HepG2 (cell line): Measurements from ENCODE around the gene MEGF11. TPM values are rescaled to one million over a fixed set of nuclear protein-coding genes. Genes with fewer than 3 reads are reported as not detected.
A peak's percentile ranks its signal among the peaks of the same experiment; 100 is the strongest.

ENCODE experiments used
- CHD2 ChIP-seq: IDR thresholded peaks from 2 replicates; pipeline ENCODE4 v1.6.1; 2011; ENCODE audit warnings: low read depth, low read length, improper control_type of control experiment
- CSRNP2 ChIP-seq: sonication (generic); formaldehyde crosslinking; conservative IDR thresholded peaks from 2 replicates; pipeline ENCODE4 v1.8.0; 2022; ENCODE audit warnings: low read depth, missing genetic modification reagents
- EP300 ChIP-seq, 3 experiments: sonication (generic) in 1 of 3; formaldehyde crosslinking in 1 of 3; IDR thresholded peaks; 2 replicates each; pipeline versions ENCODE4 v1.5.1 to v1.6.1; 2011 to 2020; ENCODE audit warnings: low read depth in 2 of 3, low read length in 2 of 3, borderline replicate concordance in 1 of 3, improper control_type of control experiment in 1 of 3, mild to moderate bottlenecking in 1 of 3, missing genetic modification reagents in 1 of 3, moderate library complexity in 1 of 3
- ERF ChIP-seq: IDR thresholded peaks from 2 replicates; pipeline ENCODE4 v1.6.1; 2018; ENCODE audit warnings: missing biosample characterization, missing genetic modification reagents
- GTF3A ChIP-seq: sonication (generic); formaldehyde crosslinking; conservative IDR thresholded peaks from 2 replicates; pipeline ENCODE4 v1.4.0; 2020; ENCODE audit warnings: mild to moderate bottlenecking, missing genetic modification reagents
- HOMEZ ChIP-seq: IDR thresholded peaks from 2 replicates; pipeline ENCODE4 v1.6.1; 2016; ENCODE audit warnings: low read depth
- IRF1 ChIP-seq: sonication (generic); formaldehyde crosslinking; IDR thresholded peaks from 2 replicates; pipeline ENCODE4 v1.4.0; 2020; ENCODE audit warnings: low read depth, mild to moderate bottlenecking, missing genetic modification reagents
- MIER2 ChIP-seq: IDR thresholded peaks from 2 replicates; pipeline ENCODE4 v1.6.1; 2016; ENCODE audit warnings: missing biosample characterization, missing genetic modification reagents
- RAD51 ChIP-seq: fragments of 450-650 bp; IDR thresholded peaks from 2 replicates; pipeline ENCODE4 v1.6.1; 2016; ENCODE audit warnings: borderline replicate concordance
- RXRB ChIP-seq: IDR thresholded peaks from 2 replicates; pipeline ENCODE4 v1.6.1; 2016; ENCODE audit warnings: borderline replicate concordance, missing genetic modification reagents, missing compliant biosample characterization
- SALL1 ChIP-seq: sonication (generic); formaldehyde crosslinking; IDR thresholded peaks from 2 replicates; pipeline ENCODE4 v1.8.0; 2022; ENCODE audit warnings: mild to moderate bottlenecking, missing genetic modification reagents
- SMYD3 ChIP-seq: sonication (generic); formaldehyde crosslinking; IDR thresholded peaks from 2 replicates; pipeline ENCODE4 v1.8.1; 2023; ENCODE audit warnings: mild to moderate bottlenecking, missing genetic modification reagents
- SP140L ChIP-seq: sonication (generic); formaldehyde crosslinking; IDR thresholded peaks from 2 replicates; pipeline ENCODE4 v1.4.0; 2020; ENCODE audit warnings: missing genetic modification reagents, borderline replicate concordance
- SRSF4 ChIP-seq: fragments of 200-400 bp; formaldehyde crosslinking; IDR thresholded peaks from one replicate; pipeline ENCODE4 v1.6.1; 2018; ENCODE audit warnings: mild to moderate bottlenecking, low read depth, low read length, moderate library complexity; ENCODE audit not compliant: poor library complexity, severe bottlenecking
- TGIF2 ChIP-seq: IDR thresholded peaks from 2 replicates; pipeline ENCODE4 v1.6.1; 2016; ENCODE audit warnings: control low read depth, missing compliant biosample characterization
- YEATS4 ChIP-seq: sonication (generic); formaldehyde crosslinking; IDR thresholded peaks from 2 replicates; pipeline ENCODE4 v1.4.0; 2020; ENCODE audit warnings: missing genetic modification reagents, borderline replicate concordance
- ZNF235 ChIP-seq: sonication (generic); formaldehyde crosslinking; IDR thresholded peaks from 2 replicates; pipeline ENCODE4 v1.8.1; 2023; ENCODE audit warnings: mild to moderate bottlenecking, missing genetic modification reagents, borderline replicate concordance
- ZNF574 ChIP-seq: sonication (generic); formaldehyde crosslinking; IDR thresholded peaks from 2 replicates; pipeline ENCODE4 v1.4.0; 2020; ENCODE audit warnings: missing genetic modification reagents
- ZNF629 ChIP-seq: sonication (generic); formaldehyde crosslinking; conservative IDR thresholded peaks from 2 replicates; pipeline ENCODE4 v1.5.0; 2020; ENCODE audit warnings: missing genetic modification reagents
- ZNF691 ChIP-seq: sonication (generic); formaldehyde crosslinking; IDR thresholded peaks from 2 replicates; pipeline ENCODE4 v1.4.0; 2020; ENCODE audit warnings: missing genetic modification reagents, low read depth, mild to moderate bottlenecking, borderline replicate concordance
- ZNF772 ChIP-seq: sonication (generic); formaldehyde crosslinking; IDR thresholded peaks from 2 replicates; pipeline ENCODE4 v1.5.0; 2020; ENCODE audit warnings: mild to moderate bottlenecking, missing genetic modification reagents
- ZNF775 ChIP-seq: sonication (generic); formaldehyde crosslinking; IDR thresholded peaks from 2 replicates; pipeline ENCODE4 v1.4.0; 2020; ENCODE audit warnings: missing genetic modification reagents, mild to moderate bottlenecking, moderate library complexity, borderline replicate concordance
- polyA plus RNA-seq, 8 experiments: library from polyadenylated mRNA; depleted of rRNA in 3 of 8; stranded (reverse) in 7 of 8; unstranded in 1 of 8; fragments of >200 nt; fragmentation: Illumina TruSeq in 4 of 8; extraction: Trizol in 4 of 8; gene quantifications; 2 replicates each; pipeline versions ENCODE4 v1.2.1 to v1.2.3, GENCODE V29; 2011 to 2016; ENCODE audit warnings: low read depth in 4 of 8, missing spikeins in 1 of 8, mixed read lengths in 1 of 8; ENCODE audit not compliant: insufficient read depth in 1 of 8
- total RNA-seq, 5 experiments: library from RNA; depleted of rRNA; stranded (reverse); fragments of >200 nt; fragmentation: Illumina TruSeq; extraction: Trizol; gene quantifications; 2 replicates each; pipeline ENCODE4 v1.2.3, GENCODE V29; 2016; ENCODE audit warnings: low read depth in 1 of 5

MEGF11 gene
- total and polyA plus RNA-seq, 2 of the 13 experiments (the other 11 are each of a cell fraction or from before 2014, with no cell fraction given), result not detected

- TF ChIP-seq HOMEZ (CRISPR knock-in tag), result no peak
- no peak for TF ChIP-seq CHD2
- TF ChIP-seq ZNF235 (CRISPR knock-in tag), result no peak
- 0 out of 2 replicates have a peak, but pooled peaks have one; percentile 43 for TF ChIP-seq ERF (CRISPR knock-in tag)
- no peak for TF ChIP-seq GTF3A (CRISPR knock-in tag)
- TF ChIP-seq ZNF691 (CRISPR knock-in tag), result no peak
- TF ChIP-seq ZNF574 (CRISPR knock-in tag), result peak; percentile 51; the same call in 1 of the 2 replicates
- peak; percentile 99 for TF ChIP-seq MIER2 (CRISPR knock-in tag)
- TF ChIP-seq SRSF4, result no peak
- TF ChIP-seq ZNF629 (CRISPR knock-in tag), result no peak
- TF ChIP-seq RXRB (CRISPR knock-in tag), result peak; percentile 41; the same call in 1 of the 2 replicates
- TF ChIP-seq SALL1 (CRISPR knock-in tag), result peak; percentile 63
- TF ChIP-seq YEATS4 (CRISPR knock-in tag), result no peak
- no peak for TF ChIP-seq CSRNP2 (CRISPR knock-in tag)
- TF ChIP-seq RAD51, result no peak
- no peak for TF ChIP-seq EP300 (IDR thresholded peaks at IDR 0.05; ENCODE audit: low read depth in 2 of 2, low read length in 2 of 2)
- TF ChIP-seq EP300 (CRISPR knock-in tag; IDR thresholded peaks at IDR 0.05; ENCODE audit: borderline replicate concordance), result no peak
- peak; percentile 67; the same call in 1 of the 2 replicates for TF ChIP-seq TGIF2 (CRISPR knock-in tag)
- TF ChIP-seq ZNF775 (CRISPR knock-in tag), result no peak
- no peak for TF ChIP-seq IRF1 (CRISPR knock-in tag)
- TF ChIP-seq SMYD3 (CRISPR knock-in tag), result 0 out of 2 replicates have a peak, but pooled peaks have one; percentile 21
- TF ChIP-seq SP140L (CRISPR knock-in tag), result no peak
- no peak for TF ChIP-seq ZNF772
These were observed 301.0 kb downstream of the MEGF11 start (continued) for GRCh38 chr15:65952391-65953053.
